IgD-negative memory B cell (primary cell): ENCODE results near the gene TNPO1. TPM values are rescaled to one million over a fixed set of nuclear protein-coding genes. Genes with fewer than 3 reads are reported as not detected.

Experiments used
- H3K27ac Mint-ChIP-seq, 3 donors: one replicate each; pipeline ENCODE4 v1.8.0; 2020 to 2022; ENCODE audit warnings: mild to moderate bottlenecking in 3 of 3, mixed read lengths in 3 of 3, moderate library complexity in 1 of 3
- H3K27me3 Mint-ChIP-seq: one replicate; pipeline ENCODE4 v1.8.0; 2021; ENCODE audit warnings: mixed read lengths
- H3K36me3 Mint-ChIP-seq: one replicate; pipeline ENCODE4 v1.8.0; 2020; ENCODE audit warnings: mild to moderate bottlenecking, mixed read lengths
- H3K4me1 Mint-ChIP-seq, 3 donors: one replicate each; pipeline ENCODE4 v1.8.0; 2020 to 2022; ENCODE audit warnings: mixed read lengths in 3 of 3, mild to moderate bottlenecking in 1 of 3
- H3K4me3 Mint-ChIP-seq, 4 donors: one replicate each; pipeline ENCODE4 v1.8.0; 2020 to 2022; ENCODE audit warnings: mild to moderate bottlenecking in 4 of 4, mixed read lengths in 4 of 4, moderate library complexity in 3 of 4
- H3K9me3 Mint-ChIP-seq, 3 donors: one replicate each; pipeline ENCODE4 v1.8.0; 2020 to 2021; ENCODE audit warnings: mixed read lengths in 3 of 3, mild to moderate bottlenecking in 1 of 3
- polyA plus RNA-seq: library from polyadenylated mRNA; unstranded; fragments of 300-500 nt; fragmentation: Illumina TruSeq; gene quantifications from one replicate; pipeline ENCODE4 v1.2.3, GENCODE V29; 2021

TNPO1 gene
- polyA plus RNA-seq, 1 donor from 2014 or later = 40.9 TPM

GRCh38 chr5:72854419-72854818 lies 38.0 kb downstream of the TNPO1 start:
- no peak overlapping the region for H3K27ac Mint-ChIP-seq
- H3K4me1 Mint-ChIP-seq = peaks cover 26 to 40% (median 31%) of the 10 kb centered on the region in 3 donors
- no peaks in the 10 kb centered on the region for H3K36me3 Mint-ChIP-seq
- no peaks in the 10 kb centered on the region for H3K27me3 Mint-ChIP-seq
- H3K4me3 Mint-ChIP-seq = no peak overlapping the region
- H3K9me3 Mint-ChIP-seq = no peaks in the 10 kb centered on the region

DNA sequence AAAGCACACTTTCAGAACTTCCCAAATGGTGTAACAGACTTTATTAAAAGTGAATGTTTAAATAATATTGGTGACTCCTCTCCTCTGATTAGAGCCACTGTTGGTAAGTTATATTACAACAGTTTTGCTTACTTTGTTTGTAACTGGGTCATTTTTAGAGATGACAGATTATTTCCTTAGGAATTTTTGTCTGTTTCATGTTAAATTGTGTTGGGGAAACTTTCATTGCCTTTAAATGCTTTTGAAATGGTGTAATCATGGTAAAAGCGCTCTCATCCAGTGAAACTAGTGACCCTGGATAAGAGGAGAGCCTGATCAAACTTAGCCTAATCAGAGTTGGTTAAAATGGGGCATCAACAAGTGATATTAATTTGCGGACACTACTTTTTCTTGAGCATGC lies 39.4 kb downstream of the TNPO1 start:
- peaks cover 17 to 30% (median 25%) of the 10 kb centered on the region in 3 donors for H3K4me1 Mint-ChIP-seq
- peak overlapping the region in 1 of 3 donors; percentile 43 for H3K27ac Mint-ChIP-seq
- no peaks in the 10 kb centered on the region for H3K36me3 Mint-ChIP-seq
- H3K4me3 Mint-ChIP-seq = no peak overlapping the region
- H3K9me3 Mint-ChIP-seq = no peaks in the 10 kb centered on the region
- no peaks in the 10 kb centered on the region for H3K27me3 Mint-ChIP-seq

- no peaks in the 10 kb centered on the region for H3K27me3 Mint-ChIP-seq
- peaks cover 13 to 23% (median 20%) of the 10 kb centered on the region in 3 donors for H3K4me1 Mint-ChIP-seq
- H3K4me3 Mint-ChIP-seq = no peak overlapping the region
- no peaks in the 10 kb centered on the region for H3K36me3 Mint-ChIP-seq
- no peaks in the 10 kb centered on the region for H3K9me3 Mint-ChIP-seq
- H3K27ac Mint-ChIP-seq = no peak overlapping the region
These were observed 40.9 kb downstream of the TNPO1 start for GRCh38 chr5:72857396-72857795.

- H3K27ac Mint-ChIP-seq = no peak overlapping the region
- peaks cover 5 to 14% (median 11%) of the 10 kb centered on the region in 3 donors for H3K4me1 Mint-ChIP-seq
- no peak overlapping the region for H3K4me3 Mint-ChIP-seq
- no peaks in the 10 kb centered on the region for H3K9me3 Mint-ChIP-seq
- H3K27me3 Mint-ChIP-seq = no peaks in the 10 kb centered on the region
- no peaks in the 10 kb centered on the region for H3K36me3 Mint-ChIP-seq
These were observed 42.7 kb downstream of the TNPO1 start for GRCh38 chr5:72859127-72859526.

- no peak overlapping the region for H3K27ac Mint-ChIP-seq
- no peaks in the 10 kb centered on the region for H3K27me3 Mint-ChIP-seq
- H3K4me1 Mint-ChIP-seq = peaks cover 5 to 14% (median 9%) of the 10 kb centered on the region in 3 donors
- no peak overlapping the region for H3K4me3 Mint-ChIP-seq
- no peaks in the 10 kb centered on the region for H3K36me3 Mint-ChIP-seq
- H3K9me3 Mint-ChIP-seq = no peaks in the 10 kb centered on the region
These were observed 44.0 kb downstream of the TNPO1 start for GRCh38 chr5:72860499-72860898.

DNA sequence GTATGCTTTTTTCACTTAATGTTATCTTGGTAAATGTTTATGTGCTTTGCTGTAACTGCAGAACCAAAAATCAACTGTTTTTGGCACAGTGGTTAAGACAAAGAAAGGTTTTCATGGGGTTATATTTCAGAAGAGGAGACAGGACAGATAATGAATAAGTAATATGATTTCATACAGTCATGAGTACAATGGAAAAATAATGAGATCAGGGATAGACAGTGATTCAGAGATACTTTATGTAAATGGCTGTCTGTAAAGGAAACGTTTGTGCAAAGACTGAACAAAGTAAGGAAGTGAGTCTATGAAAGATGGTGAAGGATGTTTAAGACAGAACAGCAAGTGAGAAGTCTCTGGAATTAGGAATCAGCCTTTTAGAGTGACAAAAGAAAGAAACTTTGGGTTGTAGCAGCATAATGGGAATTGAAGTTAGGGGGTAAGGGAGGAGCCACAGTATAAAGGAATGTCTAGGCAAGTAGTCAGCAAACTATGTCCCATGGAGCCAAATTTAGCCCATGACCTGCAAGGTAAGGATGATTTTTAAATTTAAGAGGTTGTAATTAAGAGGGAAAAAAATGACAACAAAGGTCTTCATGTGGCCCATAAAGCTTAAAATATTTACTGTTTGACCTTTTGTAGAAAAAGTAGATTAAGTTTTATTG lies 55.0 kb downstream of the TNPO1 start:
- no peaks in the 10 kb centered on the region for H3K9me3 Mint-ChIP-seq
- H3K4me1 Mint-ChIP-seq = peaks cover 0 to 5% (median 2%) of the 10 kb centered on the region in 3 donors
- H3K27ac Mint-ChIP-seq = no peak overlapping the region
- H3K27me3 Mint-ChIP-seq = no peaks in the 10 kb centered on the region
- peaks cover 6% of the 10 kb centered on the region for H3K36me3 Mint-ChIP-seq
- H3K4me3 Mint-ChIP-seq = no peak overlapping the region

GRCh38 chr5:72878854-72879253 lies 62.4 kb downstream of the TNPO1 start:
- H3K9me3 Mint-ChIP-seq = no peaks in the 10 kb centered on the region
- no peak overlapping the region for H3K27ac Mint-ChIP-seq
- H3K36me3 Mint-ChIP-seq = peaks cover 7% of the 10 kb centered on the region
- peaks cover 0 to 9% (median 0%) of the 10 kb centered on the region in 3 donors for H3K4me1 Mint-ChIP-seq
- no peaks in the 10 kb centered on the region for H3K27me3 Mint-ChIP-seq
- no peak overlapping the region for H3K4me3 Mint-ChIP-seq

DNA sequence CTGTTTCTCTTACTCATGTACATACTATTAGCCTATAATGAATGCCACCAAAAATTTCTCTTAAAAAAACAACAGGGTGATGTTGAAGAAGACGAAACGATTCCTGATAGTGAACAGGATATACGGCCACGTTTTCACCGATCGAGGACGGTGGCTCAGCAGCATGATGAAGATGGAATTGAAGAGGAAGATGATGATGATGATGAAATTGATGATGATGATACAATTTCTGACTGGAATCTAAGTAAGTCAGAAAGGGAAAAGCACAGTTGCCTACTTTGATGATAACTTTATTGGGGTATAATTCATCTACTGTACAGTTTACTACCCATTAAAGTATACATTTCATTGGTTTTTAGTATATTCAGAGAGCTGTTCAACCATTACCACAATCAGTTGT lies 66.5 kb downstream of the TNPO1 start:
- H3K9me3 Mint-ChIP-seq = no peaks in the 10 kb centered on the region
- H3K4me3 Mint-ChIP-seq = no peak overlapping the region
- peaks cover 0 to 9% (median 0%) of the 10 kb centered on the region in 3 donors for H3K4me1 Mint-ChIP-seq
- no peaks in the 10 kb centered on the region for H3K27me3 Mint-ChIP-seq
- H3K27ac Mint-ChIP-seq = no peak overlapping the region
- H3K36me3 Mint-ChIP-seq = peaks cover 9% of the 10 kb centered on the region

- Mint-ChIP-seq H3K4me1 (peaks cover 0 to 9% (median 0%) of the 10 kb centered on the region in 3 donors), H3K9me3 (no peaks in the 10 kb centered on the region), H3K36me3 (peaks cover 9% of the 10 kb centered on the region), H3K27me3 (no peaks in the 10 kb centered on the region), H3K4me3 (no peak overlapping the region), H3K27ac (no peak overlapping the region)
These were observed 67.4 kb downstream of the TNPO1 start for GRCh38 chr5:72883850-72884249.

GRCh38 chr5:72884892-72885291 lies 68.4 kb downstream of the TNPO1 start:
- H3K9me3 Mint-ChIP-seq = no peaks in the 10 kb centered on the region
- no peaks in the 10 kb centered on the region for H3K27me3 Mint-ChIP-seq
- H3K27ac Mint-ChIP-seq = no peak overlapping the region
- peaks cover 0 to 9% (median 0%) of the 10 kb centered on the region in 3 donors for H3K4me1 Mint-ChIP-seq
- no peak overlapping the region for H3K4me3 Mint-ChIP-seq
- peaks cover 13% of the 10 kb centered on the region for H3K36me3 Mint-ChIP-seq

- no peak overlapping the region for H3K4me3 Mint-ChIP-seq
- H3K9me3 Mint-ChIP-seq = no peaks in the 10 kb centered on the region
- H3K4me1 Mint-ChIP-seq = peaks cover 0 to 9% (median 0%) of the 10 kb centered on the region in 3 donors
- no peak overlapping the region for H3K27ac Mint-ChIP-seq
- H3K27me3 Mint-ChIP-seq = no peaks in the 10 kb centered on the region
- H3K36me3 Mint-ChIP-seq = peaks cover 17% of the 10 kb centered on the region
These were observed 69.4 kb downstream of the TNPO1 start for GRCh38 chr5:72885824-72886223.

DNA sequence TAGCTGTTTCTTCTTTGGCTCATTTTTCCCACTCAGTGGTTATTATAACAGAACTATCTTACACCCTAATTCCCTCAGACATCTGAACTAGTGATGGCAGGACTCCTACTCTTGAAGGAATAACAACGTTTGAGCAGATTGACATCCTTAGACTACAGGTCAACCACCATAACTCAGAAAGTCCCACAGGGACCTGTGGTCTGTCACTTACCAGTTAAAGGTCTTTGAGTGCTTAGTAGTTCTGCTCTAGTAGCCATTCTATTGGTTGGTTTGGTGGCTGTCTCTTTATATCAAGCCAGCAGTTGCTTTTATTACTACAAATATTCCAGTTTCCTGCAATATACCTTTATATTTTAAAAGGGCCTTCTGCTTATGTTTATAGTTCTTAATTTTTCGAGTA lies 72.1 kb downstream of the TNPO1 start:
- H3K4me3 Mint-ChIP-seq = no peak overlapping the region
- no peak overlapping the region for H3K27ac Mint-ChIP-seq
- peaks cover 16% of the 10 kb centered on the region for H3K36me3 Mint-ChIP-seq
- no peaks in the 10 kb centered on the region for H3K4me1 Mint-ChIP-seq
- no peaks in the 10 kb centered on the region for H3K27me3 Mint-ChIP-seq
- H3K9me3 Mint-ChIP-seq = no peaks in the 10 kb centered on the region

GRCh38 chr5:72889324-72889723 lies 72.9 kb downstream of the TNPO1 start:
- Mint-ChIP-seq H3K9me3 (no peaks in the 10 kb centered on the region), H3K4me3 (no peak overlapping the region), H3K27ac (peak overlapping the region in 1 of 3 donors; percentile 27), H3K27me3 (no peaks in the 10 kb centered on the region), H3K36me3 (peaks cover 16% of the 10 kb centered on the region), H3K4me1 (no peaks in the 10 kb centered on the region)

- no peaks in the 10 kb centered on the region for H3K9me3 Mint-ChIP-seq
- no peaks in the 10 kb centered on the region for H3K4me1 Mint-ChIP-seq
- H3K27me3 Mint-ChIP-seq = no peaks in the 10 kb centered on the region
- H3K36me3 Mint-ChIP-seq = peaks cover 11% of the 10 kb centered on the region
- no peak overlapping the region for H3K27ac Mint-ChIP-seq
- H3K4me3 Mint-ChIP-seq = no peak overlapping the region
These were observed 76.4 kb downstream of the TNPO1 start for GRCh38 chr5:72892846-72893245.

GRCh38 chr5:72895758-72896157 lies 79.3 kb downstream of the TNPO1 start:
- Mint-ChIP-seq H3K9me3 (no peaks in the 10 kb centered on the region), H3K36me3 (peaks cover 7% of the 10 kb centered on the region), H3K4me3 (no peak overlapping the region), H3K27ac (no peak overlapping the region), H3K27me3 (no peaks in the 10 kb centered on the region), H3K4me1 (no peaks in the 10 kb centered on the region)

- H3K9me3 Mint-ChIP-seq = no peaks in the 10 kb centered on the region
- no peak overlapping the region for H3K4me3 Mint-ChIP-seq
- no peaks in the 10 kb centered on the region for H3K27me3 Mint-ChIP-seq
- H3K36me3 Mint-ChIP-seq = peaks cover 4% of the 10 kb centered on the region
- no peaks in the 10 kb centered on the region for H3K4me1 Mint-ChIP-seq
- H3K27ac Mint-ChIP-seq = no peak overlapping the region
These were observed 90.3 kb downstream of the TNPO1 start for GRCh38 chr5:72906806-72907205.
